Measurements from ENCODE around the gene RFTN1. TPM values are rescaled to one million over a fixed set of nuclear protein-coding genes. Genes with fewer than 3 reads are reported as not detected.

The RFTN1 gene
- total and polyA plus RNA-seq, 2 donors from 2014 or later, result 15.3 to 34.1 TPM

DNA sequence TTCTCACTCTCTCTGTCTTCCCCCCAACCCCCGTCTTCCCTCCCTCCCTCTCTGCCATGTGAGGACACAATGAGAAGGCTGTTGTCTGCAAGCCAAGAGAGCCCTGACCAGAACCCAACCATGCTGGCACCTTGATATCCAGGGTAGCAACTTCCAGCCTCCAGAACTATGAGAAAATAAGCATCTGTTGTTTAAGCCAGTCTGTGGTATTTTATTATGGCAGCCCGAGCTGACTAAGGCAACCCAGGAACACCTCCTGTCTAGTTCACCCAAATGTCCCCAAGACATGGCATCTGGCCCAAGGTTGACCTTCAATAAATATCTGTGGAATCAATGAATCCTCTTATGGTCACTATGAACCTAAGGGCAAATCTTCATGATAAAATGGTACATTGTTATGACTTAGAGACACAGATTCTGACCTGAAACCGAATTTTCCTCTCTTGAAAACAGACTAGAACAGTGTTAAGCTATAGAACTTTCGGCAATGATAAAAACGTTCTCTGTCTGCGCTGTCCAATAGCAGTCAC is 26.5 kb downstream of the RFTN1 start:
- Histone ChIP-seq H3K4me1 (ENCODE audit: control insufficient read depth in 2 of 3, insufficient read depth in 2 of 3, low read depth in 1 of 3, low read length in 3 of 3) (peaks cover 6 to 17% (median 13%) of the 10 kb centered on the region in 3 donors), H3K27ac (ENCODE audit: low read depth in 2 of 2, low read length in 2 of 2) (no peak overlapping the region), H3K27me3 (ENCODE audit: control insufficient read depth, insufficient read depth, low read length) (no peaks in the 10 kb centered on the region), H3K9ac (ENCODE audit: low read length in 3 of 3) (no peak overlapping the region), H3K4me3 (ENCODE audit: low read length in 3 of 3) (no peak overlapping the region), H3K36me3 (ENCODE audit: control insufficient read depth in 2 of 3, insufficient read depth in 3 of 3, low read length in 3 of 3) (peaks cover 0 to under 1% (median 0%) of the 10 kb centered on the region in 3 donors), H3K9me3 (ENCODE audit: control insufficient read depth in 2 of 3, insufficient read depth in 1 of 3, low read length in 3 of 3) (no peaks in the 10 kb centered on the region)
- intact Hi-C loops (cut with DNase I), result no loop called here
- FAIRE-seq (no peak), DNase-seq (no peak)
- TF ChIP-seq, protein P1, sequence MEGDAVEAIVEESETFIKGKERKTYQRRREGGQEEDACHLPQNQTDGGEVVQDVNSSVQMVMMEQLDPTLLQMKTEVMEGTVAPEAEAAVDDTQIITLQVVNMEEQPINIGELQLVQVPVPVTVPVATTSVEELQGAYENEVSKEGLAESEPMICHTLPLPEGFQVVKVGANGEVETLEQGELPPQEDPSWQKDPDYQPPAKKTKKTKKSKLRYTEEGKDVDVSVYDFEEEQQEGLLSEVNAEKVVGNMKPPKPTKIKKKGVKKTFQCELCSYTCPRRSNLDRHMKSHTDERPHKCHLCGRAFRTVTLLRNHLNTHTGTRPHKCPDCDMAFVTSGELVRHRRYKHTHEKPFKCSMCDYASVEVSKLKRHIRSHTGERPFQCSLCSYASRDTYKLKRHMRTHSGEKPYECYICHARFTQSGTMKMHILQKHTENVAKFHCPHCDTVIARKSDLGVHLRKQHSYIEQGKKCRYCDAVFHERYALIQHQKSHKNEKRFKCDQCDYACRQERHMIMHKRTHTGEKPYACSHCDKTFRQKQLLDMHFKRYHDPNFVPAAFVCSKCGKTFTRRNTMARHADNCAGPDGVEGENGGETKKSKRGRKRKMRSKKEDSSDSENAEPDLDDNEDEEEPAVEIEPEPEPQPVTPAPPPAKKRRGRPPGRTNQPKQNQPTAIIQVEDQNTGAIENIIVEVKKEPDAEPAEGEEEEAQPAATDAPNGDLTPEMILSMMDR (IDR thresholded peaks at IDR 0.05; ENCODE audit: borderline replicate concordance, extremely low read depth, insufficient read depth), result no peak

DNA sequence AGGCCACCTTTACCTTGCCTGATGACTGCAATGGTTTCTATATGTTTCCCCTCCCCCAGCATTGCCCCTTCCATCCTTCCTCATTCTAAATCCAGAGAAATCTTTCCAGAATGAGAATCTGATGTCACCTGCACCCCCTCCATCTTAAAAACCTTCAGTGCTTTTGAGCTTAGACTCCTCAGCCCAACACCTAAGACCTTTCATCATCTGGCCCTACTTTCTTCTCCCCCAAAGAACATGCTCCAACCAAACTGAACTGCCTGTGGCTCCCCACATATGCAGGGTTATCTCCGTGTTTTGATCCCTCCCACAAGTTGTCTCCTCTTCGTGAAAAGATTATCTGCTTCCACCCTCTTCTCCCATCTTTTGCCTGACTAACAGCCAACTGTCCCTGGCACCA is 27.3 kb downstream of the RFTN1 start:
- intact Hi-C loops (cut with DNase I), result no loop called here
- H3K27ac ChIP-seq (ENCODE audit: low read depth in 2 of 2, low read length in 2 of 2), result no peak overlapping the region

DNA sequence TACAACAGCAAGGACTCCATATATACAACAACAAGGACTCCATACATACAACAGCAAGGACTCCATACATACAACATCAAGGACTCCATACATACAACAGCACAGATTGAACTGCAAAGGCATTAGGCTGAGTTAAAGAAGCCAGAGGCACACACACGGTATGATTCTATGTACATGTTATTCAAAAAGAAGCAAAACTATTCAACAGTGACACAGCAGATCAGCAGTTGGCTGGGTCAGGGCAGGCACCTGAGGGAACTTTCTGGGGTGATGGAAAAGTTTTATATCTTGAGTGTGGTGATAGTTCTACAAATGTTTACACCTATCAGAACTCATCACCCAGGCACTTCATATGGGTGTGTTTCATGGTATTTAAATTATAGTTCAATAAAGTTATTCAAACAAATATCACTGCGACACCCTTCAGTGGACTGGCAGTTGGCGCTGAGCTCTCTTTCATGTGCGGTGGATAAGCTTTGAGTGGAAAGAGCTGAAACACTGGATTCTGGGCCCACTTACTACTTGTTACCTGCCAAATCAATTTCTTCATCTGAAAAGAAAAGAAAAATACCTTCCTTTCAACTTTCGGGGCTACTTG is 28.0 kb downstream of the RFTN1 start:
- intact Hi-C loops (cut with DNase I), result no loop called here
- TF ChIP-seq, protein P1 (IDR thresholded peaks at IDR 0.05; ENCODE audit: borderline replicate concordance, extremely low read depth, insufficient read depth), result no peak
- FAIRE-seq (no peak), DNase-seq (no peak)
- Histone ChIP-seq H3K27me3 (ENCODE audit: control insufficient read depth, insufficient read depth, low read length) (no peaks in the 10 kb centered on the region), H3K27ac (ENCODE audit: low read depth in 2 of 2, low read length in 2 of 2) (peak overlapping the region in 1 of 2 donors; percentile 66), H3K36me3 (ENCODE audit: control insufficient read depth in 2 of 3, insufficient read depth in 3 of 3, low read length in 3 of 3) (no peaks in the 10 kb centered on the region), H3K4me1 (ENCODE audit: control insufficient read depth in 2 of 3, insufficient read depth in 2 of 3, low read depth in 1 of 3, low read length in 3 of 3) (peaks cover 16 to 22% (median 18%) of the 10 kb centered on the region in 3 donors), H3K9ac (ENCODE audit: low read length in 3 of 3) (no peak overlapping the region), H3K4me3 (ENCODE audit: low read length in 3 of 3) (no peak overlapping the region), H3K9me3 (ENCODE audit: control insufficient read depth in 2 of 3, insufficient read depth in 1 of 3, low read length in 3 of 3) (no peaks in the 10 kb centered on the region)

More for the DNA sequence above, 27.3 kb downstream of the RFTN1 start:
- H3K4me1 ChIP-seq (ENCODE audit: control insufficient read depth in 2 of 3, insufficient read depth in 2 of 3, low read depth in 1 of 3, low read length in 3 of 3), result peaks cover 12 to 22% (median 16%) of the 10 kb centered on the region in 3 donors
- no peaks in the 10 kb centered on the region for H3K36me3 ChIP-seq (ENCODE audit: control insufficient read depth in 2 of 3, insufficient read depth in 3 of 3, low read length in 3 of 3)
- no peak overlapping the region for H3K9ac ChIP-seq (ENCODE audit: low read length in 3 of 3)
- H3K4me3 ChIP-seq (ENCODE audit: low read length in 3 of 3), result no peak overlapping the region
- DNase-seq (no peak), FAIRE-seq (no peak)
- TF ChIP-seq, protein P1 (IDR thresholded peaks at IDR 0.05; ENCODE audit: borderline replicate concordance, extremely low read depth, insufficient read depth), result no peak
- H3K27me3 ChIP-seq (ENCODE audit: control insufficient read depth, insufficient read depth, low read length), result no peaks in the 10 kb centered on the region
- H3K9me3 ChIP-seq (ENCODE audit: control insufficient read depth in 2 of 3, insufficient read depth in 1 of 3, low read length in 3 of 3), result no peaks in the 10 kb centered on the region
